Measurements from ENCODE around the gene DISP2. TPM values are rescaled to one million over a fixed set of nuclear protein-coding genes. Genes with fewer than 3 reads are reported as not detected.

The DISP2 gene
- total and polyA plus RNA-seq, 9 of the 15 experiments (the other 6 are each of a cell fraction or from before 2014, with no cell fraction given), result 0.06 to 0.89 (median 0.15) TPM; not detected in 1

DNA sequence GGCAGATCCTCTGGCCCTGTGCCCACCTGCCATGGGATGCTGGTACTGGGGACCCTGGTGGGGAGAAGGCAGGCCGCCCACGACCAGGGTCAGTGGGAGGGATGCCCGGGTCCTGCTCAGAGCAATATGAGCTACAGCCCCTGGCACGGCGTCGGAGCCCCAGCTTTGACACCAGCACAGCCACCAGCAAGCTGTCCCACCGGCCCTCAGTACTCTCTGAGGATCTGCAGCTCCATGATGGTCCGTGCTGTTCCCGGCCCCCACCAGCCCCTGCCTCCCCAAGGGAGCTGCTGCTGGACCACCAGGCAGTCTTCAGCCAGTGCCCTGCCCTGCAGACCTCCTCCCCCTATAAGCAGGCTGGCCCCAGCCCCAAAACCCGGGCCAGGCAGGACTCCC is 11.5 kb downstream of the DISP2 start:
- Histone ChIP-seq H4K20me1 (replicated peaks; ENCODE audit: control insufficient read depth, insufficient read depth, low read length) (no peaks in the 10 kb centered on the region), H3K4me1 (replicated peaks in 1 of 2; ENCODE audit: control insufficient read depth in 2 of 2, insufficient read depth in 2 of 2, low read length in 2 of 2) (peaks cover 6 to 37% of the 10 kb centered on the region in 2 experiments), H3K36me3 (ENCODE audit: control insufficient read depth, insufficient read depth, low read length) (no peaks in the 10 kb centered on the region), H3K9ac (ENCODE audit: insufficient read depth in 1 of 2, low read depth in 2 of 2, low read length in 2 of 2) (peak overlapping the region in 1 of 2 experiments; percentile 52; a peak in 1 of 4 replicates), H3K27me3 (ENCODE audit: control insufficient read depth in 2 of 2, insufficient read depth in 2 of 2, low read length in 2 of 2) (peaks cover 0 to 16% of the 10 kb centered on the region in 2 experiments; a peak in 3 of 5 replicates), H2AFZ (ENCODE audit: low read depth, low read length) (no peak overlapping the region), H3K9me3 (replicated peaks; ENCODE audit: control insufficient read depth, insufficient read depth, low read depth, low read length) (no peaks in the 10 kb centered on the region), H3K4me2 (ENCODE audit: insufficient read depth, low read length) (no peak overlapping the region), H3K79me2 (ENCODE audit: control insufficient read depth, insufficient read depth, low read length) (no peaks in the 10 kb centered on the region), H3K4me3 (no peak overlapping the region), H3K27ac (ENCODE audit: extremely low read depth, low read depth, low read length) (no peak overlapping the region), H3K9me1 (ENCODE audit: control insufficient read depth, insufficient read depth, low read length) (no peaks in the 10 kb centered on the region)
- intact Hi-C loops (cut with micrococcal nuclease) (no loop called here), in situ Hi-C loops (cut with MboI) (no loop called here)
- no peak for TF ChIP-seq SRSF9 (IDR thresholded peaks at IDR 0.05; ENCODE audit: borderline replicate concordance, low read depth, low read length)
- TF ChIP-seq RAD51 (IDR thresholded peaks at IDR 0.05; ENCODE audit: borderline replicate concordance, low read depth), result no peak
- TF ChIP-seq ZNF384 (IDR thresholded peaks at IDR 0.05; ENCODE audit: low read depth, low read length), result no peak
- no peak for TF ChIP-seq TAF7 (tag; IDR thresholded peaks at IDR 0.05)
- TF ChIP-seq, protein P1, sequence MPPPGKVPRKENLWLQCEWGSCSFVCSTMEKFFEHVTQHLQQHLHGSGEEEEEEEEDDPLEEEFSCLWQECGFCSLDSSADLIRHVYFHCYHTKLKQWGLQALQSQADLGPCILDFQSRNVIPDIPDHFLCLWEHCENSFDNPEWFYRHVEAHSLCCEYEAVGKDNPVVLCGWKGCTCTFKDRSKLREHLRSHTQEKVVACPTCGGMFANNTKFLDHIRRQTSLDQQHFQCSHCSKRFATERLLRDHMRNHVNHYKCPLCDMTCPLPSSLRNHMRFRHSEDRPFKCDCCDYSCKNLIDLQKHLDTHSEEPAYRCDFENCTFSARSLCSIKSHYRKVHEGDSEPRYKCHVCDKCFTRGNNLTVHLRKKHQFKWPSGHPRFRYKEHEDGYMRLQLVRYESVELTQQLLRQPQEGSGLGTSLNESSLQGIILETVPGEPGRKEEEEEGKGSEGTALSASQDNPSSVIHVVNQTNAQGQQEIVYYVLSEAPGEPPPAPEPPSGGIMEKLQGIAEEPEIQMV (tag; conservative IDR thresholded peaks at IDR 0.05; ENCODE audit: low read depth), result no peak
- TF ChIP-seq ZFX (CRISPR knock-in tag; IDR thresholded peaks at IDR 0.05), result no peak
- TF ChIP-seq, protein P2, sequence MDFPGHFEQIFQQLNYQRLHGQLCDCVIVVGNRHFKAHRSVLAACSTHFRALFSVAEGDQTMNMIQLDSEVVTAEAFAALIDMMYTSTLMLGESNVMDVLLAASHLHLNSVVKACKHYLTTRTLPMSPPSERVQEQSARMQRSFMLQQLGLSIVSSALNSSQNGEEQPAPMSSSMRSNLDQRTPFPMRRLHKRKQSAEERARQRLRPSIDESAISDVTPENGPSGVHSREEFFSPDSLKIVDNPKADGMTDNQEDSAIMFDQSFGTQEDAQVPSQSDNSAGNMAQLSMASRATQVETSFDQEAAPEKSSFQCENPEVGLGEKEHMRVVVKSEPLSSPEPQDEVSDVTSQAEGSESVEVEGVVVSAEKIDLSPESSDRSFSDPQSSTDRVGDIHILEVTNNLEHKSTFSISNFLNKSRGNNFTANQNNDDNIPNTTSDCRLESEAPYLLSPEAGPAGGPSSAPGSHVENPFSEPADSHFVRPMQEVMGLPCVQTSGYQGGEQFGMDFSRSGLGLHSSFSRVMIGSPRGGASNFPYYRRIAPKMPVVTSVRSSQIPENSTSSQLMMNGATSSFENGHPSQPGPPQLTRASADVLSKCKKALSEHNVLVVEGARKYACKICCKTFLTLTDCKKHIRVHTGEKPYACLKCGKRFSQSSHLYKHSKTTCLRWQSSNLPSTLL (IDR thresholded peaks at IDR 0.05), result no peak
- no peak for TF ChIP-seq NCOA1 (IDR thresholded peaks at IDR 0.05; ENCODE audit: low read depth)
- TF ChIP-seq SMAD1 (IDR thresholded peaks at IDR 0.05; ENCODE audit: low read depth, low read length, partially characterized antibody), result no peak
- TF ChIP-seq SAFB (IDR thresholded peaks at IDR 0.05; ENCODE audit: borderline replicate concordance, low read depth, low read length), result no peak
- no peak for TF ChIP-seq IRF2 (CRISPR knock-in tag; IDR thresholded peaks at IDR 0.05)
- TF ChIP-seq, protein P3, sequence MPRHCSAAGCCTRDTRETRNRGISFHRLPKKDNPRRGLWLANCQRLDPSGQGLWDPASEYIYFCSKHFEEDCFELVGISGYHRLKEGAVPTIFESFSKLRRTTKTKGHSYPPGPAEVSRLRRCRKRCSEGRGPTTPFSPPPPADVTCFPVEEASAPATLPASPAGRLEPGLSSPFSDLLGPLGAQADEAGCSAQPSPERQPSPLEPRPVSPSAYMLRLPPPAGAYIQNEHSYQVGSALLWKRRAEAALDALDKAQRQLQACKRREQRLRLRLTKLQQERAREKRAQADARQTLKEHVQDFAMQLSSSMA (CRISPR knock-in tag; IDR thresholded peaks at IDR 0.05), result no peak
- ATAC-seq, result no peak
- DNase-seq (ENCODE audit: extremely low read depth in 1 of 4, low spot score in 3 of 4), result no peak
- no peak for FAIRE-seq
- 24% methylated on average over 10 of the region's 10 CpGs for WGBS (ENCODE audit: insufficient coverage, low coverage, missing lambda C conversion rate)
- no TSS peak for BruUV-seq (replicated peaks)
- ChIA-PET CTCF (ENCODE audit: low intra/inter-chr PET ratio) (interaction anchor here (3.6 kb wide), 1 partner anchor 52 kb away, joined by 23 read pairs; no protein-coding TSS in a partner anchor), POLR2A (interaction anchor here (1.2 to 1.5 kb wide), 3 partner anchors 10 to 41 kb away, joined by 3 to 5 read pairs (median 4); partner anchors contain the start of gene PHGR1)

Data from K562 (cell line).